Breast epithelium (tissue), 4 donors: Measurements from ENCODE around the gene ABHD5. TPM values are rescaled to one million over a fixed set of nuclear protein-coding genes. Genes with fewer than 3 reads are reported as not detected.

ENCODE experiments used
- DNase-seq, 2 donors: peaks; one replicate each; pipeline ENCODE4 v3.0.0-alpha.2; 2019; ENCODE audit warnings: low spot score in 2 of 2
- H3K27ac ChIP-seq, 2 donors: fragments of 200-600 bp; sonication (generic) in 1 of 2; one replicate each; pipeline ENCODE4 v1.5.1; 2016 to 2019; ENCODE audit warnings: mild to moderate bottlenecking in 1 of 2
- H3K27me3 ChIP-seq, 2 donors: fragments of 200-600 bp; sonication (generic) in 1 of 2; one replicate each; pipeline versions ENCODE4 v1.5.1 to v1.6.0; 2017 to 2019; ENCODE audit warnings: control low read depth in 1 of 2, mild to moderate bottlenecking in 1 of 2
- H3K36me3 ChIP-seq: fragments of 200-600 bp; one replicate; pipeline ENCODE4 v1.5.1; 2019
- H3K4me1 ChIP-seq, 2 donors: fragments of 200-600 bp; sonication (generic); one replicate each; pipeline ENCODE4 v1.5.1; 2016 to 2019; ENCODE audit warnings: control low read depth in 1 of 2
- H3K4me3 ChIP-seq, 3 donors: fragments of 200-600 bp; sonication (generic); 1 replicate in 2 of 3; 2 replicates in 1 of 3; pipeline ENCODE4 v1.5.1; 2016 to 2019; ENCODE audit warnings: mild to moderate bottlenecking in 3 of 3, moderate library complexity in 2 of 3
- H3K9me3 ChIP-seq, 2 donors: fragments of 200-600 bp; sonication (generic) in 1 of 2; one replicate each; pipeline ENCODE4 v1.5.1; 2016 to 2019; ENCODE audit warnings: control low read depth in 1 of 2
- POLR2A ChIP-seq: fragments of 450-650 bp; IDR thresholded peaks from one replicate; pipeline ENCODE4 v1.6.1; 2016; ENCODE audit warnings: antibody characterized with exemption, mild to moderate bottlenecking, moderate library complexity
- POLR2AphosphoS5 ChIP-seq, 3 donors: sonication (generic); formaldehyde crosslinking; IDR thresholded peaks; one replicate each; pipeline ENCODE4 v1.6.1; 2017; ENCODE audit warnings: antibody characterized with exemption in 3 of 3
- intact Hi-C: fragments of 100-400 bp; cut with DNase I; formaldehyde crosslinking; loops from one replicate; pipeline ENCODE4 v1.15.1; 2023; ENCODE audit warnings: low total_unique reads
- total RNA-seq, 3 donors: library from RNA; depleted of rRNA; stranded (reverse); fragments of >200 nt; gene quantifications; one replicate each; pipeline ENCODE4 v1.1.0, GENCODE V29; 2016
- TF ChIP-seq, protein P1 (sequence below), 3 donors: fragments of 450-650 bp; IDR thresholded peaks; one replicate each; pipeline ENCODE4 v1.5.1; 2016 to 2017; ENCODE audit warnings: antibody characterized with exemption in 3 of 3, mild to moderate bottlenecking in 3 of 3, moderate library complexity in 3 of 3

Gene ABHD5
- total RNA-seq, 3 donors from 2014 or later = 40.0 to 99.9 (median 47.9) TPM

DNA sequence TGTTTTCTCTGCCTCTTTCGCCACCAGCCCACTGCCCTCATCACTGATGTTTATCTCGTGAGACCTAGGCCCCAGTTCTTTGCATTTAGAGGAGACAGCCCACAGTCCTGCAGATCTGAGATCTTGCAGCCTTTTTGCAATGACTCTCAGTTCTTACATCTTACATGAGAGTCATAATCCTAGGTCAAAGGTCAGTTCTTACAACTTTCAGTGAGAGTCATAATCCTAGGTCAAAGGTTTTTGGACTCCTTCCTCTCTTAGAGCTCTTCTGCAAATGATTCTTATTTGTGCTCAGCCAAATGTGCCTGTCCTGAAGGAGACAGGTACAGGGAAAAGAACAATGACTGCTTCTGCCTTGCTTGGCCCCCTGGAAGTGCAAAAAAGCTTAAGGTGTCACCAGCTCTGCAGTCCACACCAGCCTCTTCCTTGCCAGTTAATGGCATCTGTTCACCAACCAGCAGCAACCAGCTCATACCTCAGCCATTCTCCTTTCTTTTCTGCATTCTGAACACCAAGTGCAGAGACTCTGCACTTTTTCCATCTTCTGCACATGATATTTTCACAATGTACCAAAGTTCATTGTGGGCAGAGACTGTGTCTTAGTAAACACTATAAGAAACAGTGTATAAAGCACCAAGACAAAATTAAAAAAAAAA, 67.1 kb downstream of the ABHD5 start:
- TF ChIP-seq POLR2A (no peak), POLR2AphosphoS5 (IDR thresholded peaks at IDR 0.05) (no peak)
- TF ChIP-seq, protein P1, sequence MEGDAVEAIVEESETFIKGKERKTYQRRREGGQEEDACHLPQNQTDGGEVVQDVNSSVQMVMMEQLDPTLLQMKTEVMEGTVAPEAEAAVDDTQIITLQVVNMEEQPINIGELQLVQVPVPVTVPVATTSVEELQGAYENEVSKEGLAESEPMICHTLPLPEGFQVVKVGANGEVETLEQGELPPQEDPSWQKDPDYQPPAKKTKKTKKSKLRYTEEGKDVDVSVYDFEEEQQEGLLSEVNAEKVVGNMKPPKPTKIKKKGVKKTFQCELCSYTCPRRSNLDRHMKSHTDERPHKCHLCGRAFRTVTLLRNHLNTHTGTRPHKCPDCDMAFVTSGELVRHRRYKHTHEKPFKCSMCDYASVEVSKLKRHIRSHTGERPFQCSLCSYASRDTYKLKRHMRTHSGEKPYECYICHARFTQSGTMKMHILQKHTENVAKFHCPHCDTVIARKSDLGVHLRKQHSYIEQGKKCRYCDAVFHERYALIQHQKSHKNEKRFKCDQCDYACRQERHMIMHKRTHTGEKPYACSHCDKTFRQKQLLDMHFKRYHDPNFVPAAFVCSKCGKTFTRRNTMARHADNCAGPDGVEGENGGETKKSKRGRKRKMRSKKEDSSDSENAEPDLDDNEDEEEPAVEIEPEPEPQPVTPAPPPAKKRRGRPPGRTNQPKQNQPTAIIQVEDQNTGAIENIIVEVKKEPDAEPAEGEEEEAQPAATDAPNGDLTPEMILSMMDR (IDR thresholded peaks at IDR 0.05) = no peak
- no peaks in the 10 kb centered on the region for H3K9me3 ChIP-seq
- no peak overlapping the region for H3K4me3 ChIP-seq
- no peaks in the 10 kb centered on the region for H3K36me3 ChIP-seq
- intact Hi-C loops = no loop called here
- no peaks in the 10 kb centered on the region for H3K27me3 ChIP-seq
- no peak overlapping the region for H3K27ac ChIP-seq
- no peaks in the 10 kb centered on the region for H3K4me1 ChIP-seq
- no peak for DNase-seq

DNA sequence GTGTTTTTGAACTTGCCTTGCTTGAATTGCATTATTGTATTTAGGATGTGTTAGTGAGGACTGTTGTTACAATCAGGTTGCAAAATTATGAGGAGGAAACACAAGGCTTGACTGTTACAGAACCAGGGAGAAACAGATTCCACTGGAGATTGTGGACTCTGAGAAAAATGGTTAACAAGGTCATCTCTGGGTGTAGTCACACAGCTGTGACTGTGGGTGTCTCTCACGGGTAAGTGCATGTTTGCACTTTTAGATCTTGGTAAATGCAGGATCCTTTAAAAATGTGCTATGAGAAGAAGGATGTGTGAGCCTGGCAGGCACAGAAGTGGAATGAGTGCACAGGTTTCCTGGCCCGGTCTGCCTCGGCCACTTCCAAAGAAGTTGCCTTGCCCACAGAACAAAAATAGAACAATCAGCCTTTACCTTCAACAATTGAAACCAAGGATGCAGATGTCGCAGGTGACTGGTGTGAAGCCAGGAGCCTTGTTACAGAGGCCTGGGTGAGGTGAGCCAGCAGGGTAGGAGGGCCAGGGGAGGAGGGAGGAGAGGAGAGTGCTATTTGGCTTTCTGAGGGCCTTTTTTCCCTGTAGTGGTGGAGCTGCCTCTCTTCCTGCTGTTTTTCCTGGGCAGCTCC, 68.0 kb downstream of the ABHD5 start:
- Histone ChIP-seq H3K4me1 (no peaks in the 10 kb centered on the region), H3K4me3 (no peak overlapping the region), H3K9me3 (no peaks in the 10 kb centered on the region), H3K36me3 (no peaks in the 10 kb centered on the region), H3K27ac (peak overlapping the region; percentile 43 to 70), H3K27me3 (no peaks in the 10 kb centered on the region)
- intact Hi-C loops = no loop called here
- peak in 1 of 2 donors; percentile 23 for DNase-seq
- TF ChIP-seq POLR2AphosphoS5 (IDR thresholded peaks at IDR 0.05) (no peak), POLR2A (no peak)
- TF ChIP-seq, protein P1 (IDR thresholded peaks at IDR 0.05) = no peak

GRCh38 chr3:43759297-43759782, 68.6 kb downstream of the ABHD5 start:
- Histone ChIP-seq H3K4me1 (no peaks in the 10 kb centered on the region), H3K27ac (peak overlapping the region; percentile 43 to 70), H3K4me3 (no peak overlapping the region), H3K27me3 (no peaks in the 10 kb centered on the region), H3K9me3 (no peaks in the 10 kb centered on the region), H3K36me3 (no peaks in the 10 kb centered on the region)
- no peak for TF ChIP-seq POLR2AphosphoS5 (IDR thresholded peaks at IDR 0.05)
- TF ChIP-seq, protein P1 (IDR thresholded peaks at IDR 0.05) = no peak
- no peak for TF ChIP-seq POLR2A
- no peak for DNase-seq
- intact Hi-C loops = no loop called here

DNA sequence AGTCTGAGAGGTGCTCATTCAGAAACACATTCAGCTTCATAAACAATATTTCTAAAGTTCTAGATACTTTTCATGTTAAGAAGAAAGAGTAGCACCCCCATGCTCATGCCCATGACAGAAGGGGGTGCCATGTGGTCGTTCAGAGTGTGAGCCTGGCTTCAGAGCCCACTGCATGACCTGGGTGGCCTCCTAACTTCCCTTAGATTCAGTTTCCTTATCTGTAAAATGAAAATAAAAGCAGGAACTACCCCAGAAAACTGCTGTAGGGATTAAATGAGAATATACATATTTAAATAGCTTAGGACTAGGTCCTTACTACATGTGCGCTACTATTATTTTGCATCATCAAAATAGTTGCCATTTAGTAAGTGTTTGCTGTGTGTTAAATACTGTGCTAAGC, 69.2 kb downstream of the ABHD5 start:
- Histone ChIP-seq H3K9me3 (no peaks in the 10 kb centered on the region), H3K27ac (no peak overlapping the region), H3K27me3 (no peaks in the 10 kb centered on the region), H3K4me3 (no peak overlapping the region), H3K4me1 (no peaks in the 10 kb centered on the region), H3K36me3 (no peaks in the 10 kb centered on the region)
- intact Hi-C loops = no loop called here
- TF ChIP-seq, protein P1 (IDR thresholded peaks at IDR 0.05) = no peak
- TF ChIP-seq POLR2AphosphoS5 (IDR thresholded peaks at IDR 0.05) (no peak), POLR2A (no peak)
- no peak for DNase-seq

- H3K36me3 ChIP-seq = no peaks in the 10 kb centered on the region
- no peaks in the 10 kb centered on the region for H3K27me3 ChIP-seq
- H3K4me1 ChIP-seq = no peaks in the 10 kb centered on the region
- TF ChIP-seq POLR2AphosphoS5 (IDR thresholded peaks at IDR 0.05) (no peak), POLR2A (no peak)
- TF ChIP-seq, protein P1 (IDR thresholded peaks at IDR 0.05) = no peak
- intact Hi-C loops = no loop called here
- H3K9me3 ChIP-seq = no peaks in the 10 kb centered on the region
- DNase-seq = no peak
- H3K4me3 ChIP-seq = no peak overlapping the region
- no peak overlapping the region for H3K27ac ChIP-seq
Observed at GRCh38 chr3:43760938-43761337, 70.2 kb downstream of the ABHD5 start.
